ENCODE measurements around the gene DOCK3.
A peak's percentile ranks its signal among the peaks of the same experiment; 100 is the strongest.
"Not testable (repeated sequence)": the region's sequence is repeated elsewhere in the genome, so short reads cannot be mapped to it uniquely, and the experiment has no call there.

The DOCK3 gene

DNA sequence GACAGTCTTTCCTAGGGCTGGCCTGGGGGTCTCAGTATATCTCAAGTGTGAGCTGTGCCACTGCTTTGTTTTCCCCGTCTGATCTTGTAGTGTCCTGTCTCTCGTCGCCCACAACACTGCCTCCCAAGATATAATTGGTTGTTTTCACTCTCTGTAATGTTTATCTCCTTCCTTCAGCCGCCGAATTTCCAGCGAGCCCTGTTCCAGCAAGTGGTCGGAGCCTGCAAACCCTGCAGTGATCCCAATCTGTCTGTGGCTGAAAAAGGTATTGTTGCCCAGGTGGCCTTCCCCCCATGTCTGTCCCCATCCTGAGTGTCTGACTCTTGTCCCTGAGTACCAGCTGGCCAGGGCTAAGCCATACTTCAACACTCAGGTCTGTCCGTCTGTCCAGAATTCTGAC, 700.8 kb downstream of the DOCK3 start:
- DNase-seq = no peak

DNA sequence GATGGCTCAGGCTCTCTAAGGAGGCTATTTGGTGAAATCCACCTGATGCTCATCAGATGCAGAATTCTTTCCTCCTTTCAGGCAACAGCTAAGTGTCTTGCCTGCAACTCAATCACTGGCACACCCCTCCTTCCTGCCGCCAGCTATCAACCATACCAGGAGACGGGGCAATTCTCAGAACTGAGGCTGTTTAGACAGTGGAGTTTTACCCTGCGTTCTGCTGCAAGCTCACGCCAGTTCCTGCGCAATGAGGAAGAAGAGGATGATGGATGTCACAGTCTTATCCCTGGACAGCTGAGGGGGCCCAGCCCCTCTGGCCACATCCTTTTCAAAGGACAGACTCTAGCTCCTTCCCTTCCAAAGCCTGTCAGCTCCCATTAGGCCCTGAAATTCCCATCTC, 703.3 kb downstream of the DOCK3 start:
- no peak for DNase-seq

GRCh38 chr3:51378726-51379125, 704.0 kb downstream of the DOCK3 start:
- DNase-seq = no peak

GRCh38 chr3:51379301-51379700, 704.6 kb downstream of the DOCK3 start:
- DNase-seq = no peak

- DNase-seq = no peak
Observed at GRCh38 chr3:51379746-51380455, 705.2 kb downstream of the DOCK3 start.

GRCh38 chr3:51380601-51381332, 706.0 kb downstream of the DOCK3 start:
- no peak for DNase-seq

DNA sequence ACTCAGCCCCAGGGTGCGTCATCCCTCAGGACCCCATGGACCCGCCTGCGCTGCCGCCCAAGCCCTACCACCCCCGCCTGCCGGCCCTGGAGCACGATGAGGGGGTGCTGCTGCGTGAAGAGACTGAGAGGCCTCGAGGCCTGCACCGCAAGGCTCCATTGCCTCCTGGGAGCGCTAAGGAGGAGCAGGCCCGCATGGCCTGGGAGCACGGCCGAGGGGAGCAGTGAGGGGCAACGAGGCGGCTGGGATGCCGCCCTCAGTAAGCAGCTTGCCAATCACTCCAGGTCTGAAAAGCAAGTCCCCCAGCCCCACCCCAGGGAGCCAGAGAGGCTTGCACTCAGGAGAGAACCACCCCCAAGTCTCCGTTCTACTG, 706.6 kb downstream of the DOCK3 start:
- DNase-seq = no peak

DNA sequence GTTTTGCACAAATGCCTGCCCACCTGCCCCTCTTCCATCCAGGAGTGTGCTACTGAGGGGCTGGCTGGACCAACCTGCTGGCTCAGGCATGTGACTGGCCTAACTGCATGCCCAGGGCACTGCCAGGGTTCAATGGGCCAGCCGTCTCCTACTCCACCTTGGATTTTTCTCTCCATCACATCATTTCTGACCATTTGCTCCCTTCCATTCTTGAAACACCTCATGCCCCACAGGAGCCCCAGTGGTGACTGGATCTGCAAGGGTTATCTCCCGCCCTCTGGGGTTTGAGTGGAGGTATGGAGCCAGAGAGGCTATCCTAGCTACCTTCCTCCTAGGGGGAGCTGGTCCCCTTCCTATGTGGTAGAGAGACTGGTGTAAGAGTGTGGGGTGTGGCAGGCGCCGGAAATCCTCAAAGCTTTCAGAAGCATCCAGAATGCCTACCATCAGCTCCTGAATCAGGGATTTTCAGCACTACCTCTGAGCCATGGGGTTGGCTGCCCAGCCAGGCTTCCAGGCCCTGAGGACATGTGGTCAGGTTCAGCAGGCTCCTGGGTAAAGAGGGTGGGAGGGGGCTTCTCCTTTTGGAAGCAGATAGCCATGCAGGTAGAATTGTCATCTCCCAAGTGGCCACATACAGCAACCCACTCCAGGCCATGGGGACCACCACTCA, 707.5 kb downstream of the DOCK3 start:
- no peak for DNase-seq

DNA sequence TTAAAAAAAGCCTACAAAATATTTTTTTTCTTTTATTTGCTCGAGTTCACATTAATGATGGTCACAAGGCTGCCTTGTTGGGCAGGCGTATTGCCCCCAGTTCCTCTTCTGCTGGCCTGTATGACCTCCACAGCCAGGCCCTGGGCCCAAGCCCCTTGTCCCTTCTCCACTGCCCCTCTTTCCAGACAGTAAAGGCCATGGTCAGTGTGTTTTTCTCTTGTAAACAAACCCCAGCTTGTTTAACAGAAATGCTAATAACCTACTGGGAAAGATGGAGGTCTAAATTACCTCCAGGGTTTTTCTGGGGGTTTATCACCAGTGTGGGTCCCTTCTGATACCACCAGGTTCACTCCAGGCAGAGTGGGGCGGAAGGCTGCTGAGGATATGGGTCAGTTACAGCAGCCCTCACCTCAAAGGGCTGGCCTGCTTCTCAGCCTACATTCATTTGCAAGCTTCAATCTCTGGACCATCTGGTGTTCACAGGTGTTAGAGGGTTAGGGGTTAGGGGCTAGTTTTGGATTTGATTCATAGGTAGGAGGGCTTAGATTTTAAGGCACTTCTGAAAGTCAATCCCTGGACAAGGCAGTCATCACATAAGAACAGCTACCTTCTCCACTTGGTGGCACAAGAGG, 708.3 kb downstream of the DOCK3 start:
- DNase-seq = no peak

DNA sequence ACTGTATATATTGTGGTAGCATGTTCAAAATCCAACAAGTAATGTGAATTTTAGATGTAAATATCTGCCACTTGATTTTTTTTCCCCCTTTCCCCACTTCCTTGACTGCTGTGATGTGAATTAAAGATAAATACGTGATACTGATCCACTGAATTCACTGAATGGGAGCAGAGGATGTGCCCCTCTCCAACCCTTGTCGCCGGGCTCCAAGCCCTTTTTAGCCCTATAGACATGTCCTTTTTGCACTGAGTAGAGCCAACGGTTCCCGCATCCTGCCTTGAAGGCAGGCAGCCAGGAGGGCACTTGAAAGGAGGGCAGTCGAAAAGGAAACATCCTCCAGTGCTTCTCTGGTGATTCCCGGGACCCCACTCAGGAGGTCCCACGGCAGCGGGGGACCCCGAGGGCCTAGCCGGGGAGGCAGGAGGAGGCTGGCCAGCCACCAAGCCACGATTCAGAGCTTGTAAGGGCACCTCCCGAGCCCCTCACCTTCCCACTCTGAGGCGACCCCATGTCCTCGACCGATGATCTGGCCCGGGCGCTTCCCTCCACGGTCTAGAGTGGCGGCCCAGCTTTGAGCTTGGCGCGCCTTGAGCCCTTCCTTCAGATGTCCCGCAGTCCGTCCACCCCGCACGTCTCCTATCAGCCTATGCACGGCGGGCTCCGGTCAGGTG, 709.5 kb downstream of the DOCK3 start:
- no peak for DNase-seq

- peak; percentile 95 for DNase-seq
Observed at GRCh38 chr3:51384726-51385473, 710.2 kb downstream of the DOCK3 start, which contains the start of gene MANF. Gene MANF (plus strand): TSS chr3:51385291. CDS start chr3:51385343, 52 bp downstream.

DNA sequence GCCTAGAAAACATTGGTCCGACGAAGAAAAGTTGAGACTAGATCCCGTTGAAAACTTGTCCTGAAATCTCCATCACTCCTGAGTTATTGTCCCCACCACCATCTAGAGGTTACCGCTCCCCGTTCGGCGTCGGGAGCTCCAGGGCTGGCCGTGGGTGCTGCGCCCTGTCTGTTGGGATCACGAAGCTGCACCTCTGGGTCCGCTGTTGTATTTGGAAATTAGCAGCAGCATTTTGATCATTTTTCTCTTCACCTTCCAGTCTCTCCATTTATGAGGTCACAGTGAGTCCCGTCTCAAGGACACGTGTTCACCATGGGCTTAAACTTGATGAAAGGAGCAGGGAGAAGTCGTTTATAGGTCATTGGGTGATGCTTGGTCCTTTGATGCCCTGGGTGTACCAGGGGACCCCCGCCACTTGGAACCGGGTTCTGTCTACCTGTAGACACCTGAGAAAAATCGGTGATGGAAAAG, 710.9 kb downstream of the DOCK3 start:
- no peak for DNase-seq

DNA sequence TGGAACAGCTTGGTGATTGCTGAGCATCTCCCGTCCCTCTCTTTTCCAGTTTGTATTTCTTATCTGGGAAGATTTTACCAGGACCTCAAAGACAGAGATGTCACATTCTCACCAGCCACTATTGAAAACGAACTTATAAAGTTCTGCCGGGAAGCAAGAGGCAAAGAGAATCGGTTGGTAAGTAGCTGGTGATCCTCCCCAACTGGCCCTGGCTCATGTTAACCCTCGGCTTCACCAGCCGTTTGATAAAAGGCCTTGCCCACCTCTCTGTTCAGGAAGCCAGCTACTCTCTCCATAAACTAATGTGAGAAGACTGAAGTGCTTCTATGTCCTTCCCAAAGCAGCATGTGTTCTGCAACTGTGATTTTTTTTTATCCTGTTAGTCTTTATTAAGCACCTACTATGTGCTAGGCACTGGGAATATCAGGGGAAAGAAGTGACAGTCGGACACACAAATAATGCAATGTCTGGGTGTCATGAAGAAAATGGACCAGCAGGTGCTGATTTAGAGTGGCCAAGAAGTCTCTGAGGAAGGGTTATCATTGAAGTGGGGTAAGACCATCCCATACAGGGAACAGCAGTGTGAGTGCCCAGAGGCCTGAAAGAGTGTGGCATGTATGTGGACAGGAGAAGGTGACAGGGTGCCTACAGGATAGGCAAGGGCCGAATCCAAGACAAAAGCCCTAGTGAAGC, 711.6 kb downstream of the DOCK3 start:
- DNase-seq = no peak

DNA sequence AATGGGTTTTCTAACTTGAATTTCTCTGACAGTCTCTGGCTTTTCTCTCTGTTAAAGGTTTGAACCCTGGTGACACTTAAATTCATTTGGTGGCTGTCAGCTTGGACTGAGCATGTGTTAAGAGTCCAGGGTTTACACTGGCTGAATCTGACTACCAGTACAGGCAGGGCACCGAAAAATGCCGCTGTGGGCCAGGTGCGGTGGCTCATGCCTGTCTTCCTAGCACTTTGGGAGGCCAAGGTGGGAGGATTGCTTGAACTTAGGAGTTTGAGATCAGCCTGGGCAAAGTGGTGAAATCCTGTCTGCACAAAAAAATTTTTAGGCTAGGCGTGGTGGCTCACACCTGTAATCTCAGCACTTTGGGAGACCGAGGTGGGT, 712.1 kb downstream of the DOCK3 start:
- DNase-seq = no peak

DNA sequence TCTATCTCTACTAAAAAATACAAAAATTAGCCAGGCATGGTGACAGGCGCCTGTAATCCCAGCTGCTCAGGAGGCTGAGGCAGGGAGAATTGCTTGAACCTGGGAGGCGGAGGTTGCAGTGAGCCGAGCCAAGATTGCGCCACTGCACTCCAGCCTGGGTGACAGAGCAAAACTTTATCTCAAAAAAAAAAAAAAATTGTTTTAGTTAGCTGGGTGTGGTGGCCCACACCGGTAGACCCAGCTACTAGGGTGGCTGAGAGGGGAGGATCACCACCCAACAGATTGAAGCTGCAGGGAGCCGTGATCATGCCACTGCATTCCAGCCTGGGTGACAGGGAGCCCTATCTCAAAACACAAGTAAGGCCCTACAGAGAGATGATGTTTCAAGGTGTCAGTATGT, 712.6 kb downstream of the DOCK3 start:
- not testable (repeated sequence) for DNase-seq

DNA sequence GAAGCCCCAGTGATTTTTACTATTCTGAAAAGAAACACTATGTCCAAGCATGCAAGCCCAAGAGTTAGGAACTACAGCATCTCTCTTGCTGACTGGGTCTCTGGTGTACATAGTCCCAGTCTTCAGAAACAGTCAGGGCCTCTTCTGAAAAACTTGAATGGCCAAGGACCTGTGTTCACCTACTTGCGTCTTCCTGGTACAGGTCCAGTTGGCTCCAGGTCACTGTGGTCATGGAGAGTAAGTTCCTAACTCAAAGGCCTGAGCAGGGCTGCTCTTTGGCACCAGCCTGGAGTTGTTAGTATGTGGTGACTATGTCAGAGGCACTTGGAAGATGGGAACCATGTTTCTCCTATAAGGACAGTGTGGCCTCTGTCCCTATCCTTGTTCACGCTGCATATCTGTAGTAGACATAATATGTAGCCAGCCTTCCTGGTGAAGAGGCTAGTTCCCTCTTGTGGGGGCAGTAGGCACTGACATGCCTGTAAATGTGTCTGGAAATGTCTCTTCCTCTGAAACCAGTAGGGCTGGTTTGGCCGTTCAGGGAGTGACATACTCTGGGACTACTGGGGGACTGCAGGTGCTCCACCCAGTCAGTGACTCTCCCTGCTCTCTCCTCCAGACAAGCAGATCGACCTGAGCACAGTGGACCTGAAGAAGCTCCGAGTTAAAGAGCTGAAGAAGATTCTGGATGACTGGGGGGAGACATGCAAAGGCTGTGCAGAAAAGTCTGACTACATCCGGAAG, 713.7 kb downstream of the DOCK3 start:
- no peak for DNase-seq

DNA sequence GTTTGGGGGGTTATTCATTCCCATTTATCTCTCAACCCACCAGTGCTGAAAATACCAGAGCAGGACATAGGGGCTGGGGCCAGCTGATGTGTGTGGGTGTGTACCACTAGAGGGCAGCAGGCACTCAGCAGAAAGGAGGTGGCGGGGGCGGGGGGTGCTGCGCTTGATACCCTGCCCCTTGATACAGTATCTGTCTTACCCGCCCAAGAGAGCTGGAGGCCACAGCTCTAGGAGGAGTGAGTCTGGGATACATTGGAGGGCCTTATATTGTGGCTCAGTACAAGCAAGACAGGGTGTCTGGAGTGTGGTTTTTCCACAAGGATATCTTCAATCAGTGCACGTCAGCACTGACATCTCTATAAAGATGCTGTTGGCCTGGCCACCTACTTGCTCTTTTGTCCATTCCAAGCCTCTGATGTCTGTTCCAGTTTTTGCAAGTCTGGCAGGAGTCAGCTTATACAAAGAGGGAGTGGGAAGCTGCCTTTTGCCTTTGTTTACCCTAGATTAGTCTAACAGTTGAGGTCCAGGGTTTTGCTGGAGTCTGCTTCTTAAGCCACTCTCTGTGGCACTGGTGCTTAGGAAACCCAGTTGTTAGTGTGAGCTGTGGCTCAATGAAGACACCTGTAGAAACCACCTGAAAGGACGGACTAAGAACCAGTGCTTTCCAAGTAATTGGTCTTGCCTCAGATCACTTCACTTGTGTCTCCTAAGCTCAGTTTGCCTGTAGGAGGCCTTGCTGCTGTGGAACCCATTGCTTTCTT, 714.9 kb downstream of the DOCK3 start:
- peak; percentile 26 for DNase-seq

DNA sequence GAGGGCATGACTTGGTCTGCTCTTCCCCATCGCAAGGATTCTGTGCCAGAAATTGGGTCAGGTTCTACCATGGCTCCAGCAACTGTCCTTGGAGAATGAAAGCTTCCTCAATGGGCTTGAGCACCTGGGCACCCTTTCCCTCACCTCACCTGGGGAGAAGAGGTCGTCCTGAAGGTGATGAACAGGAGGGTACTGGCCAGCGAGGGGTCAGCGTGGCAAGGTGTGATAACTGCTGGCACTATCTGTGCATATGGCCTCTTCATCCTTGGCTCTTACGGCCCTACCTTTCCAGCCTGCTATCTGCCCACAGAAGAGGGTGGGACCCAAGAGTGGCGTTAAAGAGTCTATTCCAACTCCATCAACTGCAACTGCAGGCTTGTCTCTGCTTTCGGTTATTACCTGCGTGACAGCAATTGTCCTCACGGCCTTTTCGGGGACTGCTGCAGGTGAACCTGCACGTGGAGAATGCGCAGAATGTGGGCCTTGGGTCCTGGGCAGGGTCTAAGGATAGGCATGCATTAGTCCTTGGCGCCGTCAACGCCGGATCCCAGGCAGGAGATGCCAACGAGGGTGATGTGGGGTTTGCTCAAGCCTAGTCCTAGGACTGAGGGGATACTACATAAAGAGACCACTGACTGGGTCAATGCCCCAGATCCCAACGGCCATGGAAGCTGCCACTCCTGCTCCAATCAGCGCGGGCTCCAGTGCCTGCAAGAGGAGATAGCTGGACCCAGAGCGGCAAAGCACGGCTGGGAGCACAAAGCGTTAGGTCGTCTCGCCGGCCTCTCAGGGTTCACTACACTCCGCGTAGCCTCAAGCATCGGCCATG, 715.7 kb downstream of the DOCK3 start:
- DNase-seq = no peak

- peak; percentile 68 for DNase-seq
Observed at GRCh38 chr3:51391075-51391565, 716.4 kb downstream of the DOCK3 start, which contains the start of gene RBM15B. Gene RBM15B (plus strand): TSS chr3:51391285. CDS start chr3:51391400, 115 bp downstream.
